Large intestine (tissue), 3 donors: ENCODE measurements around the gene TINAG. TPM values are rescaled to one million over a fixed set of nuclear protein-coding genes. Genes with fewer than 3 reads are reported as not detected.
A peak's percentile ranks its signal among the peaks of the same experiment; 100 is the strongest.

Source experiments
- DNase-seq, 2 donors: peaks; one replicate each; pipeline versions ENCODE4 v3.0.0 to v3.0.0-alpha.2; 2013
- H3K27ac ChIP-seq: one replicate; pipeline ENCODE4 v1.5.1; 2013; ENCODE audit warnings: low read length
- H3K27me3 ChIP-seq: 2 replicates; pipeline ENCODE4 v1.6.1; 2013; ENCODE audit warnings: low read length; ENCODE audit not compliant: control insufficient read depth, insufficient read depth
- H3K36me3 ChIP-seq: 2 replicates; pipeline ENCODE4 v1.6.1; 2013; ENCODE audit warnings: low read length; ENCODE audit not compliant: control insufficient read depth, insufficient read depth
- H3K4me1 ChIP-seq: one replicate; pipeline ENCODE4 v1.6.1; 2013; ENCODE audit warnings: low read length; ENCODE audit not compliant: control insufficient read depth, insufficient read depth
- H3K4me3 ChIP-seq: one replicate; pipeline ENCODE4 v1.5.1; 2013; ENCODE audit warnings: low read length
- H3K9me3 ChIP-seq: one replicate; pipeline ENCODE4 v1.6.1; 2013; ENCODE audit warnings: mild to moderate bottlenecking, low read depth, low read length, moderate library complexity; ENCODE audit not compliant: control insufficient read depth
- WGBS: methylation state at CpG from one replicate; pipeline ENCODE4 v1.1.5; 2013; ENCODE audit warnings: low lambda C conversion rate; ENCODE audit not compliant: insufficient coverage; 5-methylcytosine and 5-hydroxymethylcytosine counted together
- polyA plus RNA-seq: library from polyadenylated mRNA; unstranded; fragments of 120-200 nt; gene quantifications from one replicate; pipeline ENCODE4 v1.2.1, GENCODE V29; 2013

TINAG gene
- polyA plus RNA-seq, 1 donor: 23.7 TPM

- H3K9me3 ChIP-seq: no peaks in the 10 kb centered on the region
- no peaks in the 10 kb centered on the region for H3K27me3 ChIP-seq
- peak in 1 of 2 donors; percentile 20 for DNase-seq
- H3K27ac ChIP-seq: no peak overlapping the region
- H3K4me3 ChIP-seq: no peak overlapping the region
- H3K4me1 ChIP-seq: no peaks in the 10 kb centered on the region
- WGBS: no CpG with 5 or more reads among the region's 1 CpG
- H3K36me3 ChIP-seq: peaks cover 3% of the 10 kb centered on the region
These were observed 52.9 kb downstream of the TINAG start for GRCh38 chr6:54361188-54361587.

GRCh38 chr6:54361734-54362133, 53.5 kb downstream of the TINAG start:
- no peak overlapping the region for H3K4me3 ChIP-seq
- H3K27ac ChIP-seq: no peak overlapping the region
- no peaks in the 10 kb centered on the region for H3K4me1 ChIP-seq
- no peaks in the 10 kb centered on the region for H3K9me3 ChIP-seq
- H3K27me3 ChIP-seq: no peaks in the 10 kb centered on the region
- H3K36me3 ChIP-seq: peaks cover 3% of the 10 kb centered on the region
- no peak for DNase-seq
- WGBS: 100% methylated on average over 1 of the region's 1 CpG

- Histone ChIP-seq H3K4me3 (no peak overlapping the region), H3K4me1 (no peaks in the 10 kb centered on the region), H3K27ac (no peak overlapping the region), H3K27me3 (no peaks in the 10 kb centered on the region), H3K9me3 (no peaks in the 10 kb centered on the region), H3K36me3 (no peaks in the 10 kb centered on the region)
- WGBS: 73% methylated on average over 3 of the region's 4 CpGs
- DNase-seq: peak in 1 of 2 donors; percentile 2
These were observed 58.6 kb downstream of the TINAG start for GRCh38 chr6:54366667-54367327.

GRCh38 chr6:54377776-54378175, 69.5 kb downstream of the TINAG start:
- Histone ChIP-seq H3K36me3 (no peaks in the 10 kb centered on the region), H3K27ac (no peak overlapping the region), H3K27me3 (no peaks in the 10 kb centered on the region), H3K4me1 (no peaks in the 10 kb centered on the region), H3K4me3 (no peak overlapping the region), H3K9me3 (no peaks in the 10 kb centered on the region)
- peak in 1 of 2 donors; percentile 5 for DNase-seq
- WGBS: no CpG with 5 or more reads among the region's 2 CpGs

- H3K27ac ChIP-seq: no peak overlapping the region
- H3K4me3 ChIP-seq: no peak overlapping the region
- H3K4me1 ChIP-seq: no peaks in the 10 kb centered on the region
- peaks cover 5% of the 10 kb centered on the region for H3K36me3 ChIP-seq
- no peaks in the 10 kb centered on the region for H3K27me3 ChIP-seq
- H3K9me3 ChIP-seq: no peaks in the 10 kb centered on the region
- no CpG with 5 or more reads among the region's 5 CpGs for WGBS
- no peak for DNase-seq
These were observed 78.1 kb downstream of the TINAG start for GRCh38 chr6:54386295-54386694.

GRCh38 chr6:54390362-54390761, 82.1 kb downstream of the TINAG start:
- no peak overlapping the region for H3K27ac ChIP-seq

GRCh38 chr6:54391577-54391976, 83.3 kb downstream of the TINAG start:
- WGBS: 80% methylated on average over 3 of the region's 5 CpGs
- DNase-seq: no peak
- Histone ChIP-seq H3K36me3 (peaks cover 3% of the 10 kb centered on the region), H3K9me3 (no peaks in the 10 kb centered on the region), H3K27me3 (no peaks in the 10 kb centered on the region), H3K27ac (no peak overlapping the region), H3K4me3 (no peak overlapping the region), H3K4me1 (no peaks in the 10 kb centered on the region)

More at GRCh38 chr6:54390362-54390761, 82.1 kb downstream of the TINAG start:
- Histone ChIP-seq H3K9me3 (no peaks in the 10 kb centered on the region), H3K27me3 (no peaks in the 10 kb centered on the region), H3K36me3 (peaks cover 5% of the 10 kb centered on the region), H3K4me3 (no peak overlapping the region), H3K4me1 (no peaks in the 10 kb centered on the region)
- no peak for DNase-seq

GRCh38 chr6:54403096-54403495, 94.9 kb downstream of the TINAG start:
- no peaks in the 10 kb centered on the region for H3K27me3 ChIP-seq
- WGBS: no CpG with 5 or more reads among the region's 1 CpG
- H3K36me3 ChIP-seq: no peaks in the 10 kb centered on the region
- H3K27ac ChIP-seq: no peak overlapping the region
- no peak for DNase-seq
- H3K9me3 ChIP-seq: no peaks in the 10 kb centered on the region
- no peak overlapping the region for H3K4me3 ChIP-seq
- H3K4me1 ChIP-seq: no peaks in the 10 kb centered on the region

GRCh38 chr6:54404791-54405190, 96.5 kb downstream of the TINAG start:
- Histone ChIP-seq H3K36me3 (no peaks in the 10 kb centered on the region), H3K27me3 (no peaks in the 10 kb centered on the region), H3K9me3 (no peaks in the 10 kb centered on the region), H3K27ac (no peak overlapping the region), H3K4me1 (no peaks in the 10 kb centered on the region), H3K4me3 (no peak overlapping the region)
- no peak for DNase-seq
- WGBS: no CpG with 5 or more reads among the region's 1 CpG

- no peaks in the 10 kb centered on the region for H3K4me1 ChIP-seq
- peak in 1 of 2 donors; percentile 15 for DNase-seq
- no peaks in the 10 kb centered on the region for H3K9me3 ChIP-seq
- no peaks in the 10 kb centered on the region for H3K36me3 ChIP-seq
- H3K4me3 ChIP-seq: no peak overlapping the region
- no peaks in the 10 kb centered on the region for H3K27me3 ChIP-seq
- H3K27ac ChIP-seq: no peak overlapping the region
- WGBS: no CpG with 5 or more reads among the region's 1 CpG
These were observed 103.5 kb downstream of the TINAG start for GRCh38 chr6:54411767-54412166.

- 76% methylated on average over 2 of the region's 3 CpGs for WGBS
These were observed 107.3 kb downstream of the TINAG start for GRCh38 chr6:54415517-54415916.

More at GRCh38 chr6:54415517-54415916, 107.3 kb downstream of the TINAG start:
- Histone ChIP-seq H3K4me3 (no peak overlapping the region), H3K36me3 (no peaks in the 10 kb centered on the region), H3K27me3 (no peaks in the 10 kb centered on the region), H3K9me3 (no peaks in the 10 kb centered on the region), H3K4me1 (no peaks in the 10 kb centered on the region), H3K27ac (no peak overlapping the region)
- no peak for DNase-seq
